Measurements from ENCODE around the gene SLC44A1.

Gene SLC44A1

GRCh38 chr9:105302728-105303127, 58.3 kb downstream of the SLC44A1 start:
- DNase-seq (ENCODE audit: low read depth in 2 of 2), result no peak
- no peak overlapping the region for H3K4me3 ChIP-seq (replicated peaks in 1 of 2; ENCODE audit: low read depth in 2 of 2, low read length in 2 of 2)
- TF ChIP-seq CTCF (IDR thresholded peaks at IDR 0.05; ENCODE audit: low read depth, low read length), result no peak

- DNase-seq (ENCODE audit: low read depth in 2 of 2), result no peak
- no peak overlapping the region for H3K4me3 ChIP-seq (replicated peaks in 1 of 2; ENCODE audit: low read depth in 2 of 2, low read length in 2 of 2)
- no peak for TF ChIP-seq CTCF (IDR thresholded peaks at IDR 0.05; ENCODE audit: low read depth, low read length)
Observed at GRCh38 chr9:105305856-105306255, 61.4 kb downstream of the SLC44A1 start.

GRCh38 chr9:105306351-105307140, 62.1 kb downstream of the SLC44A1 start:
- no peak for TF ChIP-seq CTCF (IDR thresholded peaks at IDR 0.05; ENCODE audit: low read depth, low read length)
- no peak overlapping the region for H3K4me3 ChIP-seq (replicated peaks in 1 of 2; ENCODE audit: low read depth in 2 of 2, low read length in 2 of 2)
- DNase-seq (ENCODE audit: low read depth in 2 of 2), result no peak

GRCh38 chr9:105307591-105308130, 63.2 kb downstream of the SLC44A1 start:
- no peak overlapping the region for H3K4me3 ChIP-seq (replicated peaks in 1 of 2; ENCODE audit: low read depth in 2 of 2, low read length in 2 of 2)
- TF ChIP-seq CTCF (IDR thresholded peaks at IDR 0.05; ENCODE audit: low read depth, low read length), result no peak
- no peak for DNase-seq (ENCODE audit: low read depth in 2 of 2)

- DNase-seq (ENCODE audit: low read depth in 2 of 2), result no peak
Observed at GRCh38 chr9:105308461-105309341, 64.2 kb downstream of the SLC44A1 start.

GRCh38 chr9:105309531-105309931, 65.1 kb downstream of the SLC44A1 start:
- no peak for TF ChIP-seq CTCF (IDR thresholded peaks at IDR 0.05; ENCODE audit: low read depth, low read length)
- DNase-seq (ENCODE audit: low read depth in 2 of 2), result no peak
- H3K4me3 ChIP-seq (replicated peaks in 1 of 2; ENCODE audit: low read depth in 2 of 2, low read length in 2 of 2), result no peak overlapping the region

More at GRCh38 chr9:105308461-105309341, 64.2 kb downstream of the SLC44A1 start:
- no peak for TF ChIP-seq CTCF (IDR thresholded peaks at IDR 0.05; ENCODE audit: low read depth, low read length)
- no peak overlapping the region for H3K4me3 ChIP-seq (replicated peaks in 1 of 2; ENCODE audit: low read depth in 2 of 2, low read length in 2 of 2)
